Prostate gland (tissue), 2 donors: Measurements from ENCODE around the gene ADAMTSL1. TPM values are rescaled to one million over a fixed set of nuclear protein-coding genes. Genes with fewer than 3 reads are reported as not detected.

ENCODE experiments used
- DNase-seq: peaks from one replicate; pipeline ENCODE4 v3.0.0-alpha.2; 2019; ENCODE audit warnings: low spot score
- H3K27ac ChIP-seq, 2 donors: fragments of 200-600 bp; sonication (generic); 2 replicates each; pipeline ENCODE4 v1.5.1; 2017 to 2019
- H3K27me3 ChIP-seq: fragments of 200-600 bp; sonication (generic); replicated peaks from 2 replicates; pipeline ENCODE4 v1.5.1; 2019; ENCODE audit not compliant: insufficient read depth
- H3K36me3 ChIP-seq, 2 donors: fragments of 200-600 bp; sonication (generic); 1 replicate in 1 of 2; 2 replicates in 1 of 2; pipeline versions ENCODE4 v1.5.1 to v1.8.1; 2017 to 2019
- H3K4me1 ChIP-seq: fragments of 200-600 bp; sonication (generic); replicated peaks from 2 replicates; pipeline ENCODE4 v1.5.1; 2019
- H3K4me3 ChIP-seq, 2 donors: fragments of 200-600 bp; sonication (generic); 2 replicates each; pipeline ENCODE4 v1.5.1; 2017 to 2019
- H3K9me3 ChIP-seq: fragments of 200-600 bp; sonication (generic); 2 replicates; pipeline ENCODE4 v1.5.1; 2017
- POLR2A ChIP-seq: fragments of 450-650 bp; IDR thresholded peaks from one replicate; pipeline ENCODE4 v1.6.1; 2016; ENCODE audit warnings: antibody characterized with exemption, mild to moderate bottlenecking
- POLR2AphosphoS5 ChIP-seq: sonication (generic); formaldehyde crosslinking; IDR thresholded peaks from one replicate; pipeline ENCODE4 v1.6.1; 2017; ENCODE audit warnings: antibody characterized with exemption
- WGBS: methylation state at CpG from one replicate; pipeline ENCODE4 v1.1.5; 2018; 5-methylcytosine and 5-hydroxymethylcytosine counted together
- intact Hi-C: fragments of 100-400 bp; cut with DNase I; formaldehyde crosslinking; loops from one replicate; pipeline ENCODE4 v1.14.2; 2022
- total RNA-seq, 2 donors: library from RNA; depleted of rRNA; stranded (reverse); fragments of >200 nt; gene quantifications; one replicate each; pipeline ENCODE4 v1.1.0, GENCODE V29; 2016
- TF ChIP-seq, protein P1 (sequence below), 4 experiments: fragments of 200-600 bp in 2 of 4; fragments of 450-650 bp in 2 of 4; sonication (generic) in 2 of 4; IDR thresholded peaks; 1 replicate in 3 of 4; 2 replicates in 1 of 4; pipeline ENCODE4 v1.5.1; 2016 to 2019; ENCODE audit warnings: antibody characterized with exemption in 4 of 4, mild to moderate bottlenecking in 2 of 4, moderate library complexity in 2 of 4

ADAMTSL1 gene
- total RNA-seq, 2 donors from 2014 or later, result 9.8 to 18.1 TPM

DNA sequence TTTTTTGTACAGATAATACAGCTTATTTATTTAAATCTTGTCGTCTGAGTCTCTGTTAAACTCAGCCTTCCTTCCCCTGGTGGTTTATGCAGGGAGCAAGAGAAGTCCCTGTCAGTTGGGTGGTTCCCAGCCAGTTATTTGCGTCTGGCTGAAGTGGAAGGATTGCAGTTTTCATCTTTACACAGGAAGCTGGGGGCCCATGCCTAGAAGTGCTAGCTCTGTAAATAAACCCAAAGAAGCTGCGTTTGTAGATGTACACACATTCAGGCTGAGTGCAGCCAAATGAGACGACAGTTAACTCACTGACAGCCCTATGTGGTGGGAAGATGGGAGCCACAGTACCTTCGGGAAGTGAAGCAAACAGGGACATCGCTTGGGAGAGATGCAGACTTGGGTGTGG, 437.0 kb downstream of the ADAMTSL1 start:
- H3K27me3 ChIP-seq, result no peaks in the 10 kb centered on the region
- intact Hi-C loops, result no loop called here
- WGBS, result 27% methylated on average over 6 of the region's 6 CpGs
- H3K9me3 ChIP-seq, result no peaks in the 10 kb centered on the region
- no peak overlapping the region for H3K4me3 ChIP-seq
- H3K36me3 ChIP-seq, result no peaks in the 10 kb centered on the region
- no peak for TF ChIP-seq POLR2A
- TF ChIP-seq POLR2AphosphoS5, result no peak
- TF ChIP-seq, protein P1, sequence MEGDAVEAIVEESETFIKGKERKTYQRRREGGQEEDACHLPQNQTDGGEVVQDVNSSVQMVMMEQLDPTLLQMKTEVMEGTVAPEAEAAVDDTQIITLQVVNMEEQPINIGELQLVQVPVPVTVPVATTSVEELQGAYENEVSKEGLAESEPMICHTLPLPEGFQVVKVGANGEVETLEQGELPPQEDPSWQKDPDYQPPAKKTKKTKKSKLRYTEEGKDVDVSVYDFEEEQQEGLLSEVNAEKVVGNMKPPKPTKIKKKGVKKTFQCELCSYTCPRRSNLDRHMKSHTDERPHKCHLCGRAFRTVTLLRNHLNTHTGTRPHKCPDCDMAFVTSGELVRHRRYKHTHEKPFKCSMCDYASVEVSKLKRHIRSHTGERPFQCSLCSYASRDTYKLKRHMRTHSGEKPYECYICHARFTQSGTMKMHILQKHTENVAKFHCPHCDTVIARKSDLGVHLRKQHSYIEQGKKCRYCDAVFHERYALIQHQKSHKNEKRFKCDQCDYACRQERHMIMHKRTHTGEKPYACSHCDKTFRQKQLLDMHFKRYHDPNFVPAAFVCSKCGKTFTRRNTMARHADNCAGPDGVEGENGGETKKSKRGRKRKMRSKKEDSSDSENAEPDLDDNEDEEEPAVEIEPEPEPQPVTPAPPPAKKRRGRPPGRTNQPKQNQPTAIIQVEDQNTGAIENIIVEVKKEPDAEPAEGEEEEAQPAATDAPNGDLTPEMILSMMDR (IDR thresholded peaks at IDR 0.05), result no peak
- DNase-seq, result no peak
- H3K4me1 ChIP-seq, result no peaks in the 10 kb centered on the region
- no peak overlapping the region for H3K27ac ChIP-seq

- Histone ChIP-seq H3K36me3 (no peaks in the 10 kb centered on the region), H3K4me1 (no peaks in the 10 kb centered on the region), H3K4me3 (no peak overlapping the region), H3K27ac (no peak overlapping the region), H3K9me3 (no peaks in the 10 kb centered on the region), H3K27me3 (no peaks in the 10 kb centered on the region)
- 95% methylated on average over 9 of the region's 9 CpGs for WGBS
- intact Hi-C loops, result no loop called here
- TF ChIP-seq POLR2AphosphoS5 (no peak), POLR2A (no peak)
- TF ChIP-seq, protein P1 (IDR thresholded peaks at IDR 0.05), result no peak
- no peak for DNase-seq
Measured at GRCh38 chr9:18911714-18912342, 437.9 kb downstream of the ADAMTSL1 start.

DNA sequence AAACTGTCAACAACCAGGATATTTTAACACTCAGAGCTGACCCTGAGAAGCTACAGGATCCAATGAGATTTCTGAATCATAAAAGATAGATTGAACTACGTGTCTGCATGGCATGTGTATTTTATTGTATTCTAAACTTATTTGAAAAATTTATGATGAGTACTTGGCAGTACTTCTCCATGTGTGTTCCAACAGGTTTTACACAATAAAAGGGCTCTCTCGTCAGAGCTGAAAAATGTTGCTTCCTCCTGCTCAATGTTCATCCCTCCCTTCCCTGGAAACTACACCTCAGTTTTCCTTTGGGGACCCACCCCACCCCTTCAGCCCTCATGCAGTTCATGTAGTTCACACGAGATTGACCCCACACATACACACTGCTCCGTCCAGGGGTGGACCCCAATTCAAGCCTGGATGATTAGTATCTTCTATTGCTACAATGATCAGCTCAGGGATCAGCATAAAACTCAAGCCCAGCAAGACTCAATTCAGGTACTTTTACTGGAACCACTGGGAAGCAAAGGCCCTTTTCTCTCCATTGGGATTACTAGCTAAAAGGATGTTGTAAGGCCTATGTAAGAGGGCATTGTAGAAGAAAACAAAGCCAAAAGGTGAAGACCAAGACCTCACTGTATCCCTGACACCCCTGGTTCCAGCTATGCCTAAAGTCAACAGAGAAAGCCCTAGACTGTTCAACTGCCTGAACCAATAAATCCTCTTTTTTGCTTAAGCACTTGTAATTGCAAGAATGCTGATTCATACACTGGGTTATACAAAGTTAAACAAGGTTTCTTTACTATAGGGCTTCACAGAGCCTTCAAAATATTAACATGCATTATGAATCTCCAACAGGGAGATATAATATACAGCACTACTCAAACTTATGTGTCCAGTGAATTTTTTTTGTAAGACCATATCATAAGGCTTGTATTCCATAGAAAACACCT, 446.5 kb downstream of the ADAMTSL1 start:
- Histone ChIP-seq H3K4me3 (no peak overlapping the region), H3K4me1 (peaks cover 5% of the 10 kb centered on the region), H3K27me3 (no peaks in the 10 kb centered on the region), H3K9me3 (no peaks in the 10 kb centered on the region), H3K36me3 (no peaks in the 10 kb centered on the region), H3K27ac (no peak overlapping the region)
- intact Hi-C loops, result no loop called here
- peak; percentile 31 for TF ChIP-seq POLR2AphosphoS5
- TF ChIP-seq, protein P1 (IDR thresholded peaks at IDR 0.05), result no peak
- TF ChIP-seq POLR2A, result no peak
- DNase-seq, result no peak
- WGBS, result 33% methylated on average over 4 of the region's 4 CpGs

DNA sequence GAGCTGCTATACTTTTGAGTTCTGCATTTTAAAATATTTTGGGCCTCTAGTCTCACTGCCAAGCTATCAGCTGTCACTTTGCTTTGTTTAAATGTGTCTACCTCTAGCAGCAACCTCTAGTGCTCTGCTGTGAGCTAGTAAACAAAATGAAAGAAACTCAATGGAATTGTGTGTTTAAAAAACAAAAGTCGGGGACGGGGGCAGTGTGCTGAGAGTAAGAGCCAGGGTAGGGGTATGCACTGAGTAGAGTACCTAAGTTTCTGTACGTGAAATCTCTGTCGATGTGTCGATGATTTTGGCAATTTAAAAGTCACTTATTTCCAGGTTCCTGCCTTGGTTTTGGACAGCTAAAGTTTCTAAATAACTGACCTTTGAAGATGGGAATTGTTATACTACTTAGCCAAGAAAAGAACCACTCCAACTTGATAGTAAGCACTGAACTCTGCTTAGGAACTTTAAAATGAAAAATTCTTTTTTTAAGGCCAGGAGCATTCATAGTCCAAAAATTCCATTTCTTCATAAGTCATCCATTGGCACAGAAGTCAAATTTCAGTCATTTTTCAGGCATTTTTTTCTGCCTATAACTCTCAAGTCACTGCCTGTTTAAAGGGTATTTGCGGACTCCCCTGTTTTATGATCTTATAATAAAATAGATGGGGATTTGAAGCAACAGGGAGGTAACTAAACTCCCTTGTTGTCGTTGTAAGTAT, 447.6 kb downstream of the ADAMTSL1 start:
- Histone ChIP-seq H3K36me3 (no peaks in the 10 kb centered on the region), H3K27ac (no peak overlapping the region), H3K9me3 (no peaks in the 10 kb centered on the region), H3K27me3 (no peaks in the 10 kb centered on the region), H3K4me3 (no peak overlapping the region), H3K4me1 (peaks cover 5% of the 10 kb centered on the region)
- 60% methylated on average over 7 of the region's 7 CpGs for WGBS
- intact Hi-C loops, result no loop called here
- TF ChIP-seq, protein P1 (IDR thresholded peaks at IDR 0.05), result no peak
- TF ChIP-seq POLR2AphosphoS5, result no peak
- TF ChIP-seq POLR2A, result no peak
- no peak for DNase-seq
